GM12878 (cell line): ENCODE data around the gene ZNF423.

ENCODE experiments used
- EGR1 ChIP-seq, 2 experiments: IDR thresholded peaks; 1 replicate in 1 of 2; 2 replicates in 1 of 2; pipeline ENCODE4 v1.6.1; 2011 to 2012; ENCODE audit warnings: low read depth in 2 of 2, low read length in 2 of 2, borderline replicate concordance in 1 of 2, mild to moderate bottlenecking in 1 of 2, moderate library complexity in 1 of 2
- ETV6 ChIP-seq, 2 experiments: fragments of 450-650 bp in 1 of 2; IDR thresholded peaks in 1 of 2; conservative IDR thresholded peaks in 1 of 2; 2 replicates each; pipeline ENCODE4 v1.6.1; 2014; ENCODE audit warnings: antibody characterized with exemption in 1 of 2, borderline replicate concordance in 1 of 2, low read depth in 1 of 2, mild to moderate bottlenecking in 1 of 2, moderate library complexity in 1 of 2
- HCFC1 ChIP-seq: fragments of 150-350 bp; IDR thresholded peaks from 2 replicates; pipeline ENCODE4 v1.6.1; 2014; ENCODE audit warnings: low read length
- ZBTB33 ChIP-seq: fragments of 450-650 bp; IDR thresholded peaks from 2 replicates; pipeline ENCODE4 v1.6.1; 2017; ENCODE audit warnings: mild to moderate bottlenecking
- ZBTB4 ChIP-seq: fragments of 450-650 bp; formaldehyde crosslinking; IDR thresholded peaks from 2 replicates; pipeline ENCODE4 v1.4.0; 2022; ENCODE audit warnings: mild to moderate bottlenecking, moderate library complexity
- TF ChIP-seq, protein P1 (sequence below), 3 experiments: IDR thresholded peaks in 2 of 3; conservative IDR thresholded peaks in 1 of 3; 2 replicates each; pipeline ENCODE4 v1.5.1; 2011; ENCODE audit warnings: low read depth in 3 of 3, low read length in 3 of 3, mild to moderate bottlenecking in 3 of 3, control low read depth in 2 of 3, moderate library complexity in 2 of 3, inconsistent platforms in 1 of 3, mixed read lengths in 1 of 3; ENCODE audit not compliant: control insufficient read depth in 2 of 3, insufficient read depth in 1 of 3; ENCODE audit errors: extremely low read depth in 1 of 3

DNA sequence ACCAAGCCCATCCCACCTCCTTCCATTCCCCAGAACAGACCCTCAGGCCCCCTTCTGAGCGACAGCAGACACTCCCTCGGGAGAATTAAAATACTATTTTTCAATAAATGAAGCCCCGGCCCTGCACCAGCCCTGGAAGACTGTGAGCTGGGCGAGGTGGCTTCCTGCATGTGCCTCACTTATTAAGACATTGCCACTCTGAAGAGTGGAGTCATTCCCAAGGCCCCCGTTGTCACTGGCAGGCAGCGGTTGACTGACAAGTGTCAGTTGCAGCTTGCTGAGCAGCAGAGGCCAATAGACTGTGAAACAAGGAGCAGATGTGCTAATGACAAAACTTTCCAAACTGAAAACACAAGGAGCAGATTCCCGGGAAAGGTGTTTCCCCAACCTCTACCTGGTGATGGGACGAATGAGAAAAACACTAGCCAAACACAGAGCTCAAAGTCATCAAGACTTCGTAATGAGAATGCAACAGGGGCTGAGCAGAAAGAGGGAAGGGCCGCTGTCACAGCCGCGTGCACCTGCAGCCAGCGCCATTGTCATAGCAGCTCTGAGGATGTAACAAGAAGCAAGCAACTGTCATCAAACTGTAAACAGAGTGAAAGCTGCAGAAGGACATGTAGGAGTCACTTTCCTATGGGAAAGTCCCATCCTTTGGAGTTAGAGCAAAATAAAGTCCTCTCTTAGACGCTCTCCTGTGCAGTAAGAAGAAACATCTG lies 250.2 kb downstream of the ZNF423 start:
- no peak for TF ChIP-seq ETV6 (conservative IDR thresholded peaks at IDR 0.05 in 1 of 2, IDR thresholded peaks at IDR 0.05 in 1 of 2; ENCODE audit: borderline replicate concordance in 1 of 2, low read depth in 1 of 2)
- TF ChIP-seq, protein P1, sequence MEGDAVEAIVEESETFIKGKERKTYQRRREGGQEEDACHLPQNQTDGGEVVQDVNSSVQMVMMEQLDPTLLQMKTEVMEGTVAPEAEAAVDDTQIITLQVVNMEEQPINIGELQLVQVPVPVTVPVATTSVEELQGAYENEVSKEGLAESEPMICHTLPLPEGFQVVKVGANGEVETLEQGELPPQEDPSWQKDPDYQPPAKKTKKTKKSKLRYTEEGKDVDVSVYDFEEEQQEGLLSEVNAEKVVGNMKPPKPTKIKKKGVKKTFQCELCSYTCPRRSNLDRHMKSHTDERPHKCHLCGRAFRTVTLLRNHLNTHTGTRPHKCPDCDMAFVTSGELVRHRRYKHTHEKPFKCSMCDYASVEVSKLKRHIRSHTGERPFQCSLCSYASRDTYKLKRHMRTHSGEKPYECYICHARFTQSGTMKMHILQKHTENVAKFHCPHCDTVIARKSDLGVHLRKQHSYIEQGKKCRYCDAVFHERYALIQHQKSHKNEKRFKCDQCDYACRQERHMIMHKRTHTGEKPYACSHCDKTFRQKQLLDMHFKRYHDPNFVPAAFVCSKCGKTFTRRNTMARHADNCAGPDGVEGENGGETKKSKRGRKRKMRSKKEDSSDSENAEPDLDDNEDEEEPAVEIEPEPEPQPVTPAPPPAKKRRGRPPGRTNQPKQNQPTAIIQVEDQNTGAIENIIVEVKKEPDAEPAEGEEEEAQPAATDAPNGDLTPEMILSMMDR (IDR thresholded peaks at IDR 0.05 in 2 of 3, conservative IDR thresholded peaks at IDR 0.05 in 1 of 3; ENCODE audit: control insufficient read depth in 2 of 3, extremely low read depth in 1 of 3, insufficient read depth in 1 of 3, low read depth in 3 of 3, low read length in 3 of 3): no peak
- TF ChIP-seq ZBTB4 (CRISPR knock-in tag): no peak
- TF ChIP-seq HCFC1: no peak
- TF ChIP-seq ZBTB33: no peak
- TF ChIP-seq EGR1 (IDR thresholded peaks at IDR 0.05; ENCODE audit: borderline replicate concordance in 1 of 2, low read depth in 2 of 2, low read length in 2 of 2): no peak
